ENCODE results near the gene NECTIN4.
"Not testable (repeated sequence)": the region's sequence is repeated elsewhere in the genome, so short reads cannot be mapped to it uniquely, and the experiment has no call there.

- TF ChIP-seq POLR2A, CTCF (IDR thresholded peaks at IDR 0.05): not testable (repeated sequence)
Observed at GRCh38 chr1:161026954-161027353, 62.4 kb downstream of the NECTIN4 start.

All from tibial nerve (tissue), 3 donors.